GM21423 (cell line): ENCODE data around the gene ABHD6.
"Not testable (repeated sequence)": the region's sequence is repeated elsewhere in the genome, so short reads cannot be mapped to it uniquely, and the experiment has no call there.

ENCODE experiments used
- ATAC-seq: cut with Tn5 transposase; IDR thresholded peaks from one replicate; pipeline ENCODE4 v1.9.1; 2021; ENCODE audit warnings: mild to moderate bottlenecking, moderate library complexity; ENCODE audit not compliant: unreplicated experiment

Gene ABHD6

DNA sequence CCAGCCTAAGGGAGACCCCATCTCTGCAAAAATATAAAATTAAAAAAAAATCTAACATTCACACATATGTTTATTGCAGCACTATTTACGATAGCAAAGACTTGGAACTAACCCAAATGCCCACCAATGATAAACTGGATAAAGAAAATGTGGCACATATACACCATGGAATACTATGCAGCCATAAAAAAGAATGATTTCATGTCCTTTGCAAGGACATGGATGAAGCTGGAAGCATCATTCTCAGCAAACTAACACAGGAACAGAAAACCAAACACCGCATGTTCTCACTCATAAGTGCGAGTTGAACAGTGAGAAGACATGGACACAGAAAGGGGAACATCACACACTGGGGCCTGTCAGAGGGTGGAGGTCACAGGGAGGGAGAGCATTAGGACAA, 35.8 kb downstream of the ABHD6 start:
- not testable (repeated sequence) for ATAC-seq

DNA sequence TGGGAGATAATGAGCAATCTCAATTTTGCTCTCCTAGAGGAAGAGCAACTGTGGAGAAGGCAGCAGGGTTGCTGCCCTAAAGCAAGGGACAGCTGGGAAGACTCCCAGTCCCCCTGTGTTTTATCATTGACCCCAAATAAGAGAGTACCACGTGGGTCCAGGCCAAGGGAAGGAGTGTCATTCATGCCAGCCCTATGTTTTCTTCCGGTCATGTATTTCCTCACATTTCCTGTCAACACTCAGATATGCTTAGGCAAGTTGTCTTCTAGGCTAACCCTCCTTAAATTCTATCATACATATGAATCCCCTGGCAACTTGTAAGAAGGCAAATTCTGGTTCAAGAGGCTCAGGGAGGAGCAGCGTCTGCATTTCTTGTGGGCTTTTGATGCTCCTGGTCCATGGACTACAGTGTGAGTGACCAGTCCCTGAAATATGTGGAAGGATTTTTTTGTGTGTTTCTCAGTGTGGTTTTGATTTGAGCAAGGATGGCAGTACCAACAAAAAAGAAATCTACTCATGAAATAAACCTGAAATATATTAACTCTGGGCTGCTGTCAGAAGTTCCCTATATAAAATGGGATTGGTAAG, 36.5 kb downstream of the ABHD6 start:
- no peak for ATAC-seq

GRCh38 chr3:58281069-58281468, 43.5 kb downstream of the ABHD6 start:
- no peak for ATAC-seq

DNA sequence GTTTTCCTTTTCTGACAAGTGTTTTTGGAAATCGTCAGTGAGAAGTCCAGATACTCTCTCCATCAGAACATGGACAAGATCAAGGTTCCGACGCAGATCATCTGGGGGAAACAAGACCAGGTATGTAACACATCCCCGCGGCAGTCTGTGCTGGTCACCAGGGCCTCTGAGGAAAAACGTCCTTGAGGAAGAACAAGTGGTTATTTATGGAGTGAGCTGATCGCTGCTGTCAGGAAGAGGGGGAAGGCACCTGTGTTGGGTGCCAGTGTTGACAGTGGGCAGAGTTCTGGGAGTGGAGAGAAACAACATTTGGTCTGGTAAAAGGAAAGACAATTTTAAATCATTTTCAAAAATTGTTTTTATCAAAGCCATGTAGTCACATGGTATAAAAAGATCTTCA, 47.7 kb downstream of the ABHD6 start:
- no peak for ATAC-seq

GRCh38 chr3:58287354-58287753, 49.8 kb downstream of the ABHD6 start:
- ATAC-seq, result no peak

DNA sequence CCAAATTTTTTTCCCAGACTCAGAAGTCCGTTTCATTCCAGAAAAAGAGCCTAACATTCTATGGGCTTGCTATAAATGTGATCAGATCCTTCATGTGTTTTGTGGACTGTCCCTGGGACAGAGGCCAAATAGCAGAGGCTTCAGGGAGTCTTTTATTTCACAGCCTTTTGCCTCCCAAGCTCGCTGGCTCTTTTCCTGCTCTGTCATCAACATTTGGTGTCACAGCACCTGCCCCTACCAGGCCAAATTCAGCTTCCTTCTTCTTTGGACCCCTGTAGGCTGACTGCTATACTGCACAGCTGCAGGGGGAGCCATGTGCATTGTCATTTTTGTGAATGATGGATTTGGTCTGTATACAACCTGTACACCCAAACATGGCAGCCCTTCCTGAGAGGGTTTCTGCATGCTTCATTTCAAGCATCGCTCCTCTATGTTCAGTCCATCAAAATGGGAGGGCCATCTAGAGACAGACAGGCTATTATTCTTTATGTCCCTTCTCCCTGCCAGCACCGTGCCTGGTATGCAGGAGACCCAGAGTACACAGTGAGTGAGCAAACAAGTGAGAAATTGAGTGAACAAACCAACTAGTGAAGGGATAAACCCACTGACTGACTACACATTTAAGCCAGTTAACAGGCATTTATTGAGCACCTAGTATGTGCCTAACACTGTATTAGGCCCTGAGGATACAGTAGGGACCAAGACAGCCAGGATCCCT, 50.6 kb downstream of the ABHD6 start:
- ATAC-seq, result no peak

DNA sequence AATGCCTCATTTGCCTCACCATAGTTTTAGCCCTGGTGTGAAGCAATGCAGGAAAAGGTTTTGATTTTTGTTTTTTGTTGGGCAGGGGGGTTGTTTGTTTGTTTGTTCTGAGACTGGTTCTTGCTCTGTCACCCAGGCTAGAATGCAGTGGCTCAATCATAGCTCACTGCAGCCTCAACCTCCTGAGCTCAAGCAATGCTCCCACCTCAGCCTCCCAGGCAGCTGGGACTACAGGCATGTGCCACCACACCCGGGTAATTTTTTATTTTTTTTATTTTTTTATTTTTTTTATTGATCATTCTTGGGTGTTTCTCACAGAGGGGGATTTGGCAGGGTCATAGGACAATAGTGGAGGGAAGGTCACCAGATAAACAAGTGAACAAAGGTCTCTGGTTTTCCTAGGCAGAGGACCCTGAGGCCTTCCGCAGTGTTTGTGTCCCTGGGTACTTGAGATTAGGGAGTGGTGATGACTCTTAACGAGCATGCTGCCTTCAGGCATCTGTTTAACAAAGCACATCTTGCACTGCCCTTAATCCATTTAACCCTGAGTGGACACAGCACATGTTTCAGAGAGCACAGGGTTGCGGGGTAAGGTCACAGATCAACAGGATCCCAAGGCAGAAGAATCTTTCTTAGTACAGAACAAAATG, 51.5 kb downstream of the ABHD6 start:
- not testable (repeated sequence) for ATAC-seq

DNA sequence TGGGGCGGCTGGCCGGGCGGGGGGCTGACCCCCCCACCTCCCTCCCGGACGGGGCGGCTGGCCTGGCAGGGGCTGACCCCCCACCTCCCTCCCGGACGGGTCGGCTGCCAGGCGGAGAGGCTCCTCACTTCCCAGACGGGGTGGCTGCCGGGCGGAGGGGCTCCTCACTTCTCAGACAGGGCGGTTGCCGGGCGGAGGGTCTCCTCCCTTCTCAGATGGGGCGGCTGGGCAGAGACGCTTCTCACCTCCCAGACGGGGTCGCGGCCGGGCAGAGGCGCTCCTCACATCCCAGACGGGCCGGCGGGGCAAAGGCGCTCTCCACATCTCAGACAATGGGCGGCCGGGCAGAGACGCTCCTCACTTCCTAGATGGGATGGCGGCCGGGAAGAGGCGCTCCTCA, 52.9 kb downstream of the ABHD6 start:
- ATAC-seq, result not testable (repeated sequence)

- ATAC-seq, result no peak
These were observed 54.2 kb downstream of the ABHD6 start for GRCh38 chr3:58291671-58292338.

- no peak for ATAC-seq
These were observed 55.3 kb downstream of the ABHD6 start for GRCh38 chr3:58292866-58293265.

DNA sequence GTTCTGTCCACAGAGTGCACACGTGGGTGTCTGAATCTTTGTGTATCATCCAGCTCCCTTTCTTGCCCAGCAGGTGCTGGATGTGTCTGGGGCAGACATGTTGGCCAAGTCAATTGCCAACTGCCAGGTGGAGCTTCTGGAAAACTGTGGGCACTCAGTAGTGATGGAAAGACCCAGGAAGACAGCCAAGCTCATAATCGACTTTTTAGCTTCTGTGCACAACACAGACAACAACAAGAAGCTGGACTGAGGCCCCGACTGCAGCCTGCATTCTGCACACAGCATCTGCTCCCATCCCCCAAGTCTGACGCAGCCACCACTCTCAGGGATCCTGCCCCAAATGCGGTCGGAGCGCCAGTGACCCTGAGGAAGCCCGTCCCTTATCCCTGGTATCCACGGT, 55.9 kb downstream of the ABHD6 start:
- ATAC-seq, result no peak

DNA sequence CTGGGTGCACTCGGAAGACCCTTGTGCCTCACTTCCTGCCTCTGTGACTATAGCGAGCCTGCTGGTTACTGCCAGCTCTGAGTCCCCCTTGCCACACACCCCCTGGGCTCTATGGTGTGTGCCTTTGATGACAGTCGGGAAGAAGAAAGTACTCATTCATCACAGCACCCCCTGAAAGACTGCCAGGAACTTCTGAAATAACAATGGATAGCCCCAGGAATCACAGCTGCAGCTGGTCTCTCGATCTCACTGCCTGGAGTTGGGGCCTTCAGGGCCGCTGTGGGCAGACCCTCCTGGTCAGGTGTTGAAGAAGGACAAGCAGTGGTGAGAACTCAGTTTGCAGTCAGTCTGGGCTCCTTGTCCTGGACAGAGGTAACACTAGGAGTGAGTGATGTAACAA, 58.7 kb downstream of the ABHD6 start:
- ATAC-seq, result no peak

DNA sequence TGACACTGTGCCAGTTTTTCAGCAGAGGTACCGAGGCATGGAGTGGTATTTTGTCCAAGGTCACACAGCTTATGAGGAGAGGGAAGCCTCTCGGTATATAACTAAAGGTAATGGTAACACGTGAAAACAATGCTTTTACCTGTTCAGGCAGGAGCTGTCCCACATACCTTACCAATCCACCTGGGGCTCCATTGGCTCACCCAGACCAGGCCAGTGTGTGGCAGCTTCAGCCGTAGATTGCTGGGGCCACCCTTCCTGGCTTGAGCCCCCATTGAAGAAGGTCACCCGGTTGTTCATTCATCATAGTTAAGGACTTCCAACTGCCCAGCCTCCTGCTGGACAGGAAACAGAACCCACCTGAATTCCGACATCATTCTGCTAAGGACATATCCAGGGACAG, 59.3 kb downstream of the ABHD6 start:
- no peak for ATAC-seq

DNA sequence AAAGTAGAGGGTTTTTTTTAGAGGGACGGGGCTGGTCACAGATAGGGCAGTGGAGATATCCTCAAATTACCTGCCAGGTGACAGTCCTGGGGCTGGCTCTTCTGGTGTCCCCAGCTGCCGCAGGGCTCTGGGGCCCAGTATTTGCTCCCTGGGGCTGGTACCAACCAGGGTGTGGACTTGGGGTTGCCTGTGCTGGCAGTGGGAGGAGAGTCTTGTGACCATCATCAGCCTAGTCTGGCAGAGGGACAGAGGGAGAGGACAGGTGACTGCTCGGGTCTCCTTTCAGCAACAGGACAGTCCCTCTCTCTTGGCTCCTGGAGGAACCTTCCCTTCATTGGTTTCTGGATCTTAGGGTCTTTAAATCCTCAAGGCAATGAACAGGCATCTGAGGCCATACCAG, 60.6 kb downstream of the ABHD6 start:
- ATAC-seq, result no peak

DNA sequence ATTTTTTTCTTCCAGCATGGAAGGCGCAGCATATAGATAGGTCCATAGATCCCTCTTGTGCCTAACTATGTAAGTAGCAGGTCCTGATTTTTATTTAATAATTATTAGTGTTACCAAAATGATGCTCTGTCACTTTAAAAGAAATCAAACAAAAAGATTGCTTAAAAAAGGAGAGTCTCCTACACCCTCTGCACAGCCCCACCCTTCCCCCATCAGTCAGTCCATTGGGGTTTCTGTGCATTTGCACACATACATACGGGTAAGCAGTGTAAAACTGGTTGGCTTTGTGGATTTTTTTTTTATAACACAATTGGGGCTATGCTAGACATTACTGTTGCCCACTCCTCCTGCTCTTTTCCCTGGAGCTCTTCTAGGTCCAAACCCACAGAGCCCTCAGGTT, 61.5 kb downstream of the ABHD6 start:
- ATAC-seq, result no peak

DNA sequence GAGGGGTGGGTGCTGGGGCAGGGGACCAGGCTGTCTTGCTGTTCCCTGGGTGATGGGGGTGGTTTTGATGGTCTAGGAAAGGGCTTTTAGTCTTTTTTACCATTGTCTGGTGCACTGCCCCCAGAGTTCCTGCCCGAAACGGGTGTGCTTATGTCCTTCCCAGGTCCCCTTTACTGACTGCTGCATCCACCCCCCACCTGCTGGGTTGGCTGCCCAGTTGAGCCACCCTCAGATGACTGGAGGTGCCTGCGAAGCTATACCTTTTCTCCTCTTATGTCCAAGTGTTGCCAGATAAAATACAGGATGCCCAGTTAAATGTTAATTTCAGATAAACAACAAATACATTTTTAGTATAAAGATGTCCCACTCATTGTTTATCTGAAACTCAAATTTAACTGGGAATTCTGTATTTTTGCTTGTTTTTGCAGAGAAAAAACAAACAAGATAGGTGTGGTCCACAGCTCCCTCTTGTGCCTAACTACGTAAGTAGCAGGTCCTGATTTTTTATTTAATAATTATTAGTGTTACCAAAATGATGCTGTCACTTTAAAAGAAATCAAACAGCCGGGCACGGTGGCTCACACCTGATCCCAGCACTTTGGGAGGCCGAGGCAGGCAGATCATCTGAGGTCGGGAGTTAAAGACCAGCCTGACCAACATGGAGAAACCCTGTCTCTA, 62.4 kb downstream of the ABHD6 start:
- no peak for ATAC-seq

GRCh38 chr3:58305882-58306711, 68.5 kb downstream of the ABHD6 start, which contains the start of the genes HTD2 and RPP14:
TSS of gene HTD2 (plus strand) at chr3:58306520. CDS start at chr3:58317614, 11,094 bp downstream.
TSS of gene RPP14 (plus strand) at chr3:58306245. CDS start at chr3:58310330, 4,085 bp downstream.
- peak; percentile 90 for ATAC-seq

DNA sequence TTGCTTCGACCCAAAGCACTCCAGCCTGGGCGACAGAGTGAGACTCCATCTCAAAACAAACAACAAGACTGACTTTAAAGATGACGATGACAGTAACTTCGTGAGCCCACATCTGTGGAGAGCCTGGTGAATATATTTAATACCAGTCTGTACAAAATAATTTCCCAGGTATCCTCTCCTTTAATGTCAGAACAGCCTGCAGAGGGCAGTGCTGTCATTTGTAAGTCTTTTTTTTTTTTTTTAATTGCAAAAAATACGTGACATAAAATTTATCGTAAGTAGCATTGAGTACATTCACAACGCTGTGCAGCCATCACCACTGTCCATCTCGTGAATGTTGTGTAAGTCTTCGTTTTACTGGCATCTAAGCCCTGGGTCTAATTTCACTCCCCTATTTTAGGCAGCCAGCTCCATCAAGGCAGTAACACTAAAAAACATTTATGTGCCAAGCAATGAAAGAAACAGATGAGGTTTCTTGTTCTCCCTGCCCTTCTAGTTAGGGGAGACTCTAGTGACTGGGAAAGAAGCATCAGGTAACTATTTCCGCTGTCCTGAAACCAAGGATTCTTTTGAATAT, 70.1 kb downstream of the ABHD6 start:
- ATAC-seq, result no peak

GRCh38 chr3:58308728-58309127, 71.1 kb downstream of the ABHD6 start:
- ATAC-seq, result no peak

GRCh38 chr3:58317811-58318210, 80.2 kb downstream of the ABHD6 start:
- no peak for ATAC-seq
